HCT116 (cell line): ENCODE data around the gene ITPKB. TPM values are rescaled to one million over a fixed set of nuclear protein-coding genes. Genes with fewer than 3 reads are reported as not detected.

Source experiments
- ATAC-seq: fragments of 200-7000 bp; cut with Tn5 transposase; 2 replicates; pipeline ENCODE4 v1.9.1; 2020; ENCODE audit warnings: mild to moderate bottlenecking, moderate library complexity
- BruUV-seq: library from RNA; stranded (reverse); fragments of 400-500 nt; replicated peaks from 2 replicates; lab custom pipeline; 2021; lab: Mats Ljungman, UMichigan
- CTCF ChIA-PET: fragments of 300-600 bp; sonication (Branson Sonifier 250); formaldehyde crosslinking; loops from one replicate; lab custom pipeline; 2021; ENCODE audit warnings: antibody characterized with exemption; lab: Charles Lee
- POLR2A ChIA-PET: fragments of 300-600, 350-600 bp; sonication (Branson Sonifier 250); formaldehyde crosslinking; loops from one replicate; lab custom pipeline; 2021; ENCODE audit warnings: antibody characterized with exemption; lab: Charles Lee
- RAD21 ChIA-PET, 2 experiments: fragments of 300-600 bp; sonication (Branson Sonifier 250); formaldehyde crosslinking; loops; one replicate each; lab custom pipeline; 2023; ENCODE audit warnings: low total read pairs in 2 of 2; ENCODE audit not compliant: uncharacterized antibody in 2 of 2, unreplicated experiment in 2 of 2, low non-redundant PET in 1 of 2; lab: Charles Lee
- DNase-seq: peaks from one replicate; pipeline ENCODE4 v3.0.0-alpha.2; 2010; ENCODE audit warnings: low read depth, low spot score
- H2AFZ ChIP-seq: fragments of 200-600 bp; shearing (Covaris generic), sonication (generic); 2 replicates; pipeline ENCODE4 v1.6.1; 2017; ENCODE audit warnings: low read depth, mixed run types, mixed read lengths, antibody characterized with exemption, low read length; ENCODE audit not compliant: poor library complexity, severe bottlenecking
- H3K27ac ChIP-seq: 2 replicates; pipeline ENCODE4 v1.5.1; 2012; ENCODE audit warnings: low read depth, low read length
- H3K27me3 ChIP-seq: fragments of 200-600 bp; sonication (generic); 2 replicates; pipeline ENCODE4 v1.6.1; 2016; ENCODE audit warnings: mixed run types, low read length, mixed read lengths; ENCODE audit not compliant: insufficient read depth
- H3K36me3 ChIP-seq, 2 experiments: fragments of 200-500 bp in 1 of 2; fragments of 200-600 bp in 1 of 2; sonication (Bioruptor generic) in 1 of 2; sonication (generic) in 1 of 2; 2 replicates each; pipeline versions ENCODE4 v1.5.1 to v1.6.1; 2014 to 2016; ENCODE audit warnings: low read length in 2 of 2, inconsistent platforms in 1 of 2, mixed read lengths in 1 of 2, mixed run types in 1 of 2; ENCODE audit not compliant: insufficient read depth in 2 of 2, control insufficient read depth in 1 of 2
- H3K4me1 ChIP-seq, 2 experiments: fragments of 200-600 bp in 1 of 2; sonication (generic) in 1 of 2; 2 replicates each; pipeline versions ENCODE4 v1.5.1 to v1.6.1; 2012 to 2017; ENCODE audit warnings: low read length in 2 of 2, inconsistent platforms in 1 of 2, mild to moderate bottlenecking in 1 of 2, mixed read lengths in 1 of 2, mixed run types in 1 of 2, moderate library complexity in 1 of 2; ENCODE audit not compliant: insufficient read depth in 2 of 2, control insufficient read depth in 1 of 2
- H3K4me2 ChIP-seq: fragments of 200-600 bp; sonication (generic); 2 replicates; pipeline ENCODE4 v1.6.1; 2017; ENCODE audit warnings: mixed run types, low read length, mixed read lengths
- H3K4me3 ChIP-seq, 2 experiments: fragments of 200-600 bp in 1 of 2; sonication (generic) in 1 of 2; replicated peaks in 1 of 2; 2 replicates each; pipeline ENCODE4 v1.5.1; 2011 to 2016; ENCODE audit warnings: low read length in 2 of 2, control low read depth in 1 of 2, low read depth in 1 of 2, mild to moderate bottlenecking in 1 of 2, mixed read lengths in 1 of 2, mixed run types in 1 of 2
- H3K79me2 ChIP-seq: fragments of 200-600 bp; sonication (generic); 2 replicates; pipeline ENCODE4 v1.6.1; 2017; ENCODE audit warnings: mild to moderate bottlenecking, mixed run types, low read length, moderate library complexity, mixed read lengths; ENCODE audit not compliant: insufficient read depth
- H3K9ac ChIP-seq: fragments of 200-600 bp; sonication (generic); 2 replicates; pipeline ENCODE4 v1.6.1; 2016; ENCODE audit warnings: low read length, mixed read lengths
- H3K9me2 ChIP-seq: fragments of 200-600 bp; sonication (generic), shearing (Covaris generic); 2 replicates; pipeline ENCODE4 v1.6.1; 2017; ENCODE audit warnings: mixed run types, mild to moderate bottlenecking, moderate library complexity; ENCODE audit not compliant: insufficient read depth
- H3K9me3 ChIP-seq, 2 experiments: fragments of 200-500 bp in 1 of 2; fragments of 200-600 bp in 1 of 2; sonication (Bioruptor generic) in 1 of 2; sonication (generic) in 1 of 2; 2 replicates each; pipeline ENCODE4 v1.6.1; 2014 to 2017; ENCODE audit warnings: low read length in 2 of 2, mixed read lengths in 2 of 2, inconsistent platforms in 1 of 2, low read depth in 1 of 2, mild to moderate bottlenecking in 1 of 2, mixed run types in 1 of 2, moderate library complexity in 1 of 2; ENCODE audit not compliant: control insufficient read depth in 1 of 2, insufficient read depth in 1 of 2
- H4K20me1 ChIP-seq: fragments of 200-600 bp; sonication (generic), shearing (Covaris generic); 2 replicates; pipeline ENCODE4 v1.6.1; 2017; ENCODE audit warnings: mixed run types, mild to moderate bottlenecking, moderate library complexity; ENCODE audit not compliant: insufficient read depth
- CBX3 ChIP-seq: IDR thresholded peaks from 2 replicates; pipeline ENCODE4 v1.6.1; 2012; ENCODE audit warnings: low read depth
- CTCF ChIP-seq, 3 experiments: fragments of 200-600 bp in 1 of 3; sonication (generic) in 1 of 3; IDR thresholded peaks in 2 of 3; conservative IDR thresholded peaks in 1 of 3; 2 replicates each; pipeline ENCODE4 v1.5.1; 2012 to 2017; ENCODE audit warnings: low read depth in 2 of 3, low read length in 2 of 3, antibody characterized with exemption in 1 of 3, borderline replicate concordance in 1 of 3, control low read depth in 1 of 3, mild to moderate bottlenecking in 1 of 3, mixed read lengths in 1 of 3, mixed run types in 1 of 3, moderate library complexity in 1 of 3; ENCODE audit not compliant: insufficient read depth in 1 of 3
- EGR1 ChIP-seq: IDR thresholded peaks from 2 replicates; pipeline ENCODE4 v1.6.1; 2012; ENCODE audit warnings: low read depth
- ELF1 ChIP-seq: IDR thresholded peaks from 2 replicates; pipeline ENCODE4 v1.6.1; 2012; ENCODE audit warnings: low read depth, borderline replicate concordance
- EZH2phosphoT487 ChIP-seq: fragments of 200-600 bp; IDR thresholded peaks from 2 replicates; pipeline ENCODE4 v1.6.1; 2018; ENCODE audit warnings: antibody characterized with exemption, borderline replicate concordance
- MAX ChIP-seq: IDR thresholded peaks from 2 replicates; pipeline ENCODE4 v1.6.1; 2012
- REST ChIP-seq: IDR thresholded peaks from 2 replicates; pipeline ENCODE4 v1.6.1; 2012; ENCODE audit warnings: low read depth
- SIN3A ChIP-seq: IDR thresholded peaks from 2 replicates; pipeline ENCODE4 v1.6.1; 2012; ENCODE audit warnings: low read depth
- intact Hi-C: fragments of 100-400 bp; cut with micrococcal nuclease; formaldehyde crosslinking; loops from 2 replicates; pipeline ENCODE4 v1.10.0; 2022
- total RNA-seq: library from RNA; stranded (reverse); gene quantifications from one replicate; pipeline ENCODE4 v1.2.1, GENCODE V29; 2021; ENCODE audit not compliant: unreplicated experiment

Gene ITPKB
- total RNA-seq, 1 experiment from 2014 or later: 4.4 TPM

- intact Hi-C loops: no loop called here
- Histone ChIP-seq H3K4me2 (no peak overlapping the region), H3K4me1 (peaks cover 31 to 48% of the 10 kb centered on the region in 2 experiments), H2AFZ (no peak overlapping the region), H3K36me3 (no peaks in the 10 kb centered on the region), H3K27me3 (no peaks in the 10 kb centered on the region), H3K79me2 (no peaks in the 10 kb centered on the region), H3K9ac (no peak overlapping the region), H3K27ac (no peak overlapping the region), H4K20me1 (no peaks in the 10 kb centered on the region), H3K9me3 (no peaks in the 10 kb centered on the region), H3K9me2 (no peaks in the 10 kb centered on the region), H3K4me3 (no peak overlapping the region)
- DNase-seq (no peak), ATAC-seq (no peak)
- no TSS peak for BruUV-seq
- TF ChIP-seq REST: no peak
- TF ChIP-seq EZH2phosphoT487: no peak
- no peak for TF ChIP-seq MAX
- TF ChIP-seq ELF1: no peak
- no peak for TF ChIP-seq CBX3
- no peak for TF ChIP-seq CTCF (IDR thresholded peaks at IDR 0.05 in 2 of 3, conservative IDR thresholded peaks at IDR 0.05 in 1 of 3; ENCODE audit: borderline replicate concordance in 1 of 3, insufficient read depth in 1 of 3, low read depth in 2 of 3, low read length in 2 of 3)
- TF ChIP-seq SIN3A: no peak
- no peak for TF ChIP-seq EGR1
- CTCF ChIA-PET: interaction anchor here (1.2 kb wide), 1 partner anchor 32 kb away, joined by 3 read pairs; no protein-coding TSS in a partner anchor
- RAD21 ChIA-PET: no interaction called here
- POLR2A ChIA-PET: no interaction called here
Observed at GRCh38 chr1:226658546-226659125, 80.4 kb downstream of the ITPKB start.
